ENCODE data around the gene SPECC1L. TPM values are rescaled to one million over a fixed set of nuclear protein-coding genes. Genes with fewer than 3 reads are reported as not detected.

The SPECC1L gene
- total and polyA plus RNA-seq, 8 donors: 6.0 to 53.1 (median 21.8) TPM

DNA sequence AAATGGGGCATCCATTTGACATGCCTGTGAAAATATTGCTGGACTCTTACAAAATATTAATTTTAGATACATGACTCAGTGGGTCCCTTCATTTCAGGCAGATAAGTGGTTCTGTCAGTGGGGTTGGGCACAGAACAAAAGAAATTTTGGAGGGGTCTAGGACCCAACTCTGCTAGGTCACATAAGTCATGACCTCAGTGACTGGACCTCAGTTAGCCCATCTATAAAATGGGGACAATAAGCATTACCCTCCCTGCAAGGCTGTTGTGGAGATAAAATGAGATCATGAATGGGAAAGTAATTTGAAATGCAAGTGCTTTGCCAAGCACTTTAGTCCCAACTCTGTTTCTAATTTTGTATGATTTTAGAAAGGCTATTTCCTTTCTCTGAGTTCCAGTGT lies 180.5 kb downstream of the SPECC1L start:
- TF ChIP-seq, protein P1, sequence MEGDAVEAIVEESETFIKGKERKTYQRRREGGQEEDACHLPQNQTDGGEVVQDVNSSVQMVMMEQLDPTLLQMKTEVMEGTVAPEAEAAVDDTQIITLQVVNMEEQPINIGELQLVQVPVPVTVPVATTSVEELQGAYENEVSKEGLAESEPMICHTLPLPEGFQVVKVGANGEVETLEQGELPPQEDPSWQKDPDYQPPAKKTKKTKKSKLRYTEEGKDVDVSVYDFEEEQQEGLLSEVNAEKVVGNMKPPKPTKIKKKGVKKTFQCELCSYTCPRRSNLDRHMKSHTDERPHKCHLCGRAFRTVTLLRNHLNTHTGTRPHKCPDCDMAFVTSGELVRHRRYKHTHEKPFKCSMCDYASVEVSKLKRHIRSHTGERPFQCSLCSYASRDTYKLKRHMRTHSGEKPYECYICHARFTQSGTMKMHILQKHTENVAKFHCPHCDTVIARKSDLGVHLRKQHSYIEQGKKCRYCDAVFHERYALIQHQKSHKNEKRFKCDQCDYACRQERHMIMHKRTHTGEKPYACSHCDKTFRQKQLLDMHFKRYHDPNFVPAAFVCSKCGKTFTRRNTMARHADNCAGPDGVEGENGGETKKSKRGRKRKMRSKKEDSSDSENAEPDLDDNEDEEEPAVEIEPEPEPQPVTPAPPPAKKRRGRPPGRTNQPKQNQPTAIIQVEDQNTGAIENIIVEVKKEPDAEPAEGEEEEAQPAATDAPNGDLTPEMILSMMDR (IDR thresholded peaks at IDR 0.05): no peak
- TF ChIP-seq POLR2A (IDR thresholded peaks at IDR 0.05) (no peak), EP300 (IDR thresholded peaks at IDR 0.05) (no peak), POLR2AphosphoS5 (IDR thresholded peaks at IDR 0.05) (no peak)
- no peak overlapping the region for H3K27ac ChIP-seq
- no peaks in the 10 kb centered on the region for H3K27me3 ChIP-seq
- H3K36me3 ChIP-seq: no peaks in the 10 kb centered on the region
- H3K9me3 ChIP-seq: peaks cover 0 to 4% (median 0%) of the 10 kb centered on the region in 4 donors
- H3K4me1 ChIP-seq: peaks cover 0 to 8% (median 0%) of the 10 kb centered on the region in 4 donors
- H3K4me3 ChIP-seq: no peak overlapping the region
- intact Hi-C loops (cut with DNase I; ENCODE audit: low total_unique reads): no loop called here
- DNase-seq: no peak

DNA sequence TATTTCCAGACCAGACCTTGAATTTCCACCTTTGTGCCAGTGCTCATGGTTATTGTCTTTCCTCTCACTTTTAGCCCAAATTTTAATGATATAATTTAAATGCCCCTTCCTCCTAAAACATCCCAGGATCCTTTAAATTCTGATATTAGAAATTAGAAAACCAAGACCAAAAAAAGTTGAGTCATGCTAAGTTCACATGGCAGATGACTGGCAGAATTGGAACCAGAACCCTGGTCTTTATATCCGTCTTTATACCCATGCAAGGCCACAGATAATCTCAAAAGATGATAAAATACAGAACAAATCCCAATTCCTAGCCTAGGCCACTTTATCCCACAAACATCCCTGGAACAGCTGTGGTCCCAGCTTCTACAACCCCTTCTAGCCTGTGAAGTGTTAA lies 183.2 kb downstream of the SPECC1L start:
- DNase-seq: no peak
- Histone ChIP-seq H3K27ac (no peak overlapping the region), H3K9me3 (peaks cover 0 to 4% (median 0%) of the 10 kb centered on the region in 4 donors), H3K4me3 (no peak overlapping the region), H3K36me3 (no peaks in the 10 kb centered on the region), H3K4me1 (peaks cover 0 to 8% (median 0%) of the 10 kb centered on the region in 4 donors), H3K27me3 (no peaks in the 10 kb centered on the region)
- 73 to 88% (median 81%) methylated on average over 1 of the region's 1 CpG for WGBS, 5 donors
- TF ChIP-seq EP300 (IDR thresholded peaks at IDR 0.05) (no peak), POLR2AphosphoS5 (IDR thresholded peaks at IDR 0.05) (no peak), POLR2A (IDR thresholded peaks at IDR 0.05) (no peak)
- TF ChIP-seq, protein P1 (IDR thresholded peaks at IDR 0.05): no peak
- intact Hi-C loops (cut with DNase I; ENCODE audit: low total_unique reads): no loop called here

DNA sequence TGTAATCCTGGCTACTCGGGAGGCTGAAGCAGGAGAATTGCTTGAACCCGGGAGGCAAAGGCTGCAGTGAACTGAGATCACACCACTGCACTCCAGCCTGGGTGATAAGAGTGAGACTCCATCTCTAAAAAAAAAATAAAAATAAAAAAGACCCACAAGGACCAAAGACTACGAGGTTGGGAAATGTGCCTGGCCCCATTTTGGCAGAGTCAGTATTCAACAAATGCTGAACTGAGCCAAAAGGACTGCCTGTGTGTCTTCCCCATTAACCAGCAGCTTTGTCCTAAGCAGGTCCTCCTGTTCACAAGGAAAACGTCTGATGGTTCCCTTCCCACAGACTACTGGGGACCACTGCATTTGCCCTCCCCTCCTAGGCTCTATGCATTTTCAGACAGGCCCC lies 184.4 kb downstream of the SPECC1L start:
- Histone ChIP-seq H3K36me3 (no peaks in the 10 kb centered on the region), H3K27me3 (no peaks in the 10 kb centered on the region), H3K9me3 (peaks cover 0 to 4% (median 0%) of the 10 kb centered on the region in 4 donors), H3K4me1 (peaks cover 0 to 12% (median 0%) of the 10 kb centered on the region in 4 donors), H3K4me3 (no peak overlapping the region), H3K27ac (no peak overlapping the region)
- no peak for DNase-seq
- intact Hi-C loops (cut with DNase I; ENCODE audit: low total_unique reads): no loop called here
- WGBS, 5 donors: 74 to 88% (median 83%) methylated on average over 4 of the region's 4 CpGs
- TF ChIP-seq, protein P1 (IDR thresholded peaks at IDR 0.05): no peak
- no peak for TF ChIP-seq POLR2A (IDR thresholded peaks at IDR 0.05)
- no peak for TF ChIP-seq POLR2AphosphoS5 (IDR thresholded peaks at IDR 0.05)
- TF ChIP-seq EP300 (IDR thresholded peaks at IDR 0.05): no peak

DNA sequence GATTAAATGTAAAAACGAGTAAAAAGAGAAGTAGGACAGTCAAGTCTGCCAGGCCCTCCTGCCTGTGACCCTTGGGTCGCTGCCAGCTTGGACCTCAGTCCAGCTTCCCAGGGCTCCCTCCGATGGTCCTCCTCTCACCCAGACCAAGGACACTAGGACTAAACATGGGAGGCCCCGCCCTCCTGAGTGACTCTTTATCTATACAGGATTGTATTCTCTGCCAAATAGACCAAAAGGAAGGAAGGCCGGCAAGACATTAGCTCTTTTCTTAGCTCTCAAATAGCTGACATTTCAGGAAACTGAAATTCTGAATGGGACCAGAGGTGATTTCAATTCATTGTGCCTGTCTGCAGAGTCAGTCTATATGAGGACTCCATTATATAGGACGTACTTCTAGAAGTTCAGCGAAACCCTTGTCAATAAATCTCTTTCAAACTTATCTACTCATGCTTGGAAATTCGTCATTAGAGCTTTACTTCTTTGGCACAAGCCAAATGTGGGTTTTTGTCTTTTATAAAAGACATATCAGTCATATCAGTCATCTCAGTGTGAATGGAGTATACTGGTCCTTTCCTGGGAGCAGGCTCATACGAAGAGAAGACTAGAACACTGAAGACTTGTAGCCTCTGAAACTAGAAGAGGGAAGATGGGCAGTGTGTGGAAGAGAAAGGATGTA lies 185.3 kb downstream of the SPECC1L start:
- H3K27ac ChIP-seq: no peak overlapping the region
- peaks cover 0 to 21% (median 5%) of the 10 kb centered on the region in 4 donors for H3K4me1 ChIP-seq
- no peaks in the 10 kb centered on the region for H3K27me3 ChIP-seq
- 50 to 55% (median 53%) methylated on average over 9 of the region's 9 CpGs for WGBS, 5 donors
- peaks cover 0 to 4% (median 0%) of the 10 kb centered on the region in 4 donors for H3K9me3 ChIP-seq
- no peak overlapping the region for H3K4me3 ChIP-seq
- TF ChIP-seq EP300 (IDR thresholded peaks at IDR 0.05): no peak
- no peak for TF ChIP-seq POLR2AphosphoS5 (IDR thresholded peaks at IDR 0.05)
- TF ChIP-seq, protein P1 (IDR thresholded peaks at IDR 0.05): no peak
- no peak for TF ChIP-seq POLR2A (IDR thresholded peaks at IDR 0.05)
- intact Hi-C loops (cut with DNase I; ENCODE audit: low total_unique reads): no loop called here
- H3K36me3 ChIP-seq: no peaks in the 10 kb centered on the region
- peak in 1 of 2 donors; percentile 43 for DNase-seq

All from stomach (tissue), 9 donors.